ENCODE measurements around the gene SREBF1.

DNA sequence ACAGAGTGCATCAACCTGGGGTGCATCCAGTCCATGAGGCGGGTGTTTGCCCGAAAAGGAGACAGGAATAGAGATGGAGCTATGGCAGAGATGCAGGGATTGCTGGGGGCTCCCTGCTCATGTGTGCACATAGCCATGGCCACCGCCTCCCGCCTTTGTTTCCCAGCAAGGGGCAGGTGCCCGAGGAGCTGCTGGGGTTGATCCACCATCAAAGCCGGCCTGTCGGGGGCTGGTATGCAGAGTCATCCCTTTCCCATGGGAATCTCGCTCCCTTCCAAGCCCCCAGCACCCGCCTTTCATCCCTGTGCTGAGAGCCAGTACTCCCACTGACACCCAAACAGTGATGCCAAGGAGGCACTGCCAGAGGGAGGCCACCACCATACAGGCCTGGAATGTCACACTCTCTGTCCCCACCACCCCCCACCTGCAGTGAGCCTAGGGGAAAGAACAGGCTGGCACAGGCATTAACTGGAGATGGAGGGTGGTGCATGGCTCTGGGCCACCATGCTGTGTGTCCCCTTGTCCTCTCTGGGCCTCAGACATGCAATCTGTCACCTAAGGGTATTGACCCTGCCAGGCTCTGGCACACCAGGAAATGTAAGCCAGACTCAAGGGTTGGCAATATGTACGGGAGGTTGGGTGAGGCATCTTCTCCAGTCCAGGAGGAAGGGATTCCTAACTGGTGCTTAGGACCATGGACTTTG is 65.1 kb downstream of the SREBF1 start:
- TF ChIP-seq, protein P1, sequence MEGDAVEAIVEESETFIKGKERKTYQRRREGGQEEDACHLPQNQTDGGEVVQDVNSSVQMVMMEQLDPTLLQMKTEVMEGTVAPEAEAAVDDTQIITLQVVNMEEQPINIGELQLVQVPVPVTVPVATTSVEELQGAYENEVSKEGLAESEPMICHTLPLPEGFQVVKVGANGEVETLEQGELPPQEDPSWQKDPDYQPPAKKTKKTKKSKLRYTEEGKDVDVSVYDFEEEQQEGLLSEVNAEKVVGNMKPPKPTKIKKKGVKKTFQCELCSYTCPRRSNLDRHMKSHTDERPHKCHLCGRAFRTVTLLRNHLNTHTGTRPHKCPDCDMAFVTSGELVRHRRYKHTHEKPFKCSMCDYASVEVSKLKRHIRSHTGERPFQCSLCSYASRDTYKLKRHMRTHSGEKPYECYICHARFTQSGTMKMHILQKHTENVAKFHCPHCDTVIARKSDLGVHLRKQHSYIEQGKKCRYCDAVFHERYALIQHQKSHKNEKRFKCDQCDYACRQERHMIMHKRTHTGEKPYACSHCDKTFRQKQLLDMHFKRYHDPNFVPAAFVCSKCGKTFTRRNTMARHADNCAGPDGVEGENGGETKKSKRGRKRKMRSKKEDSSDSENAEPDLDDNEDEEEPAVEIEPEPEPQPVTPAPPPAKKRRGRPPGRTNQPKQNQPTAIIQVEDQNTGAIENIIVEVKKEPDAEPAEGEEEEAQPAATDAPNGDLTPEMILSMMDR (IDR thresholded peaks at IDR 0.05) = no peak
- TF ChIP-seq POLR2AphosphoS5 (IDR thresholded peaks at IDR 0.05; ENCODE audit: low read depth, low read length) (no peak), SIN3A (IDR thresholded peaks at IDR 0.05; ENCODE audit: borderline replicate concordance, insufficient read depth, low read depth, low read length) (no peak)
- TF ChIP-seq, protein P2, sequence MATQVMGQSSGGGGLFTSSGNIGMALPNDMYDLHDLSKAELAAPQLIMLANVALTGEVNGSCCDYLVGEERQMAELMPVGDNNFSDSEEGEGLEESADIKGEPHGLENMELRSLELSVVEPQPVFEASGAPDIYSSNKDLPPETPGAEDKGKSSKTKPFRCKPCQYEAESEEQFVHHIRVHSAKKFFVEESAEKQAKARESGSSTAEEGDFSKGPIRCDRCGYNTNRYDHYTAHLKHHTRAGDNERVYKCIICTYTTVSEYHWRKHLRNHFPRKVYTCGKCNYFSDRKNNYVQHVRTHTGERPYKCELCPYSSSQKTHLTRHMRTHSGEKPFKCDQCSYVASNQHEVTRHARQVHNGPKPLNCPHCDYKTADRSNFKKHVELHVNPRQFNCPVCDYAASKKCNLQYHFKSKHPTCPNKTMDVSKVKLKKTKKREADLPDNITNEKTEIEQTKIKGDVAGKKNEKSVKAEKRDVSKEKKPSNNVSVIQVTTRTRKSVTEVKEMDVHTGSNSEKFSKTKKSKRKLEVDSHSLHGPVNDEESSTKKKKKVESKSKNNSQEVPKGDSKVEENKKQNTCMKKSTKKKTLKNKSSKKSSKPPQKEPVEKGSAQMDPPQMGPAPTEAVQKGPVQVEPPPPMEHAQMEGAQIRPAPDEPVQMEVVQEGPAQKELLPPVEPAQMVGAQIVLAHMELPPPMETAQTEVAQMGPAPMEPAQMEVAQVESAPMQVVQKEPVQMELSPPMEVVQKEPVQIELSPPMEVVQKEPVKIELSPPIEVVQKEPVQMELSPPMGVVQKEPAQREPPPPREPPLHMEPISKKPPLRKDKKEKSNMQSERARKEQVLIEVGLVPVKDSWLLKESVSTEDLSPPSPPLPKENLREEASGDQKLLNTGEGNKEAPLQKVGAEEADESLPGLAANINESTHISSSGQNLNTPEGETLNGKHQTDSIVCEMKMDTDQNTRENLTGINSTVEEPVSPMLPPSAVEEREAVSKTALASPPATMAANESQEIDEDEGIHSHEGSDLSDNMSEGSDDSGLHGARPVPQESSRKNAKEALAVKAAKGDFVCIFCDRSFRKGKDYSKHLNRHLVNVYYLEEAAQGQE (IDR thresholded peaks at IDR 0.05; ENCODE audit: insufficient read depth in 1 of 2, low read depth in 2 of 2, low read length in 1 of 2) = no peak
